ENCODE measurements around the gene MMP21.

MMP21 gene

GRCh38 chr10:125775491-125776106 is at the start of gene MMP21:
MMP21 (minus strand) TSS chr10:125775821; CDS start chr10:125775821, 0 bp downstream.
- H3K27ac ChIP-seq, result no peak within 1 kb of the TSS
- H3K36me3 ChIP-seq (ENCODE audit: insufficient read depth), result no peaks in the 10 kb centered on the region
- no peaks in the 10 kb centered on the region for H4K20me1 ChIP-seq (ENCODE audit: insufficient read depth)
- no peak within 1 kb of the TSS for H3K9ac ChIP-seq
- no peak for TF ChIP-seq CTCF (conservative IDR thresholded peaks at IDR 0.05; ENCODE audit: low read depth, low read length)
- no peaks in the 10 kb centered on the region for H3K27me3 ChIP-seq (ENCODE audit: insufficient read depth, low read depth)
- H3K4me2 ChIP-seq, result no peak within 1 kb of the TSS
- H2AFZ ChIP-seq (ENCODE audit: low read depth), result no peak within 1 kb of the TSS
- H3K4me3 ChIP-seq (IDR thresholded peaks at IDR 0.05; ENCODE audit: insufficient read depth, low read depth, low read length), result no peak within 1 kb of the TSS
- H3K79me2 ChIP-seq (ENCODE audit: insufficient read depth, low read depth), result no peaks in the 10 kb centered on the region
- no peaks in the 10 kb centered on the region for H3K4me1 ChIP-seq (ENCODE audit: low read depth, poor library complexity, severe bottlenecking)

GRCh38 chr10:125824736-125825135 is 49.1 kb upstream of the MMP21 start:
- Histone ChIP-seq H3K27me3 (ENCODE audit: insufficient read depth, low read depth) (no peaks in the 10 kb centered on the region), H3K4me3 (IDR thresholded peaks at IDR 0.05; ENCODE audit: insufficient read depth, low read depth, low read length) (no peak overlapping the region), H3K9ac (peak overlapping the region; percentile 85; the same call in 1 of the 2 replicates), H3K4me1 (ENCODE audit: low read depth, poor library complexity, severe bottlenecking) (peaks cover 27% of the 10 kb centered on the region), H4K20me1 (ENCODE audit: insufficient read depth) (no peaks in the 10 kb centered on the region; the same call in 1 of the 2 replicates), H2AFZ (ENCODE audit: low read depth) (no peak overlapping the region), H3K79me2 (ENCODE audit: insufficient read depth, low read depth) (peaks cover 40% of the 10 kb centered on the region), H3K4me2 (peak overlapping the region; percentile 93), H3K36me3 (ENCODE audit: insufficient read depth) (peaks cover 12% of the 10 kb centered on the region; the same call in 1 of the 2 replicates), H3K27ac (no peak overlapping the region)
- TF ChIP-seq CTCF (conservative IDR thresholded peaks at IDR 0.05; ENCODE audit: low read depth, low read length), result no peak

- Histone ChIP-seq H3K36me3 (ENCODE audit: insufficient read depth) (peaks cover 2% of the 10 kb centered on the region; the same call in 1 of the 2 replicates), H3K27me3 (ENCODE audit: insufficient read depth, low read depth) (no peaks in the 10 kb centered on the region), H3K79me2 (ENCODE audit: insufficient read depth, low read depth) (peaks cover 40% of the 10 kb centered on the region), H3K27ac (peak overlapping the region; percentile 80), H3K4me1 (ENCODE audit: low read depth, poor library complexity, severe bottlenecking) (peaks cover 27% of the 10 kb centered on the region), H3K9ac (peak overlapping the region; percentile 85), H3K4me3 (IDR thresholded peaks at IDR 0.05; ENCODE audit: insufficient read depth, low read depth, low read length) (no peak overlapping the region), H3K4me2 (peak overlapping the region; percentile 93), H4K20me1 (ENCODE audit: insufficient read depth) (no peaks in the 10 kb centered on the region; the same call in 1 of the 2 replicates), H2AFZ (ENCODE audit: low read depth) (peak overlapping the region; percentile 94)
- TF ChIP-seq CTCF (conservative IDR thresholded peaks at IDR 0.05; ENCODE audit: low read depth, low read length), result no peak
Observed at GRCh38 chr10:125823663-125824251, 48.1 kb upstream of the MMP21 start.

- Histone ChIP-seq H3K27ac (peak within 1 kb of the TSS; percentile 80), H3K4me2 (peak within 1 kb of the TSS; percentile 93), H3K4me1 (ENCODE audit: low read depth, poor library complexity, severe bottlenecking) (peaks cover 27% of the 10 kb centered on the region), H3K36me3 (ENCODE audit: insufficient read depth) (no peaks in the 10 kb centered on the region), H3K79me2 (ENCODE audit: insufficient read depth, low read depth) (peaks cover 40% of the 10 kb centered on the region), H3K27me3 (ENCODE audit: insufficient read depth, low read depth) (no peaks in the 10 kb centered on the region), H3K4me3 (IDR thresholded peaks at IDR 0.05; ENCODE audit: insufficient read depth, low read depth, low read length) (no peak within 1 kb of the TSS), H4K20me1 (ENCODE audit: insufficient read depth) (no peaks in the 10 kb centered on the region; the same call in 1 of the 2 replicates), H2AFZ (ENCODE audit: low read depth) (peak within 1 kb of the TSS; percentile 94), H3K9ac (peak within 1 kb of the TSS; percentile 85)
- TF ChIP-seq CTCF (conservative IDR thresholded peaks at IDR 0.05; ENCODE audit: low read depth, low read length), result no peak
Observed at GRCh38 chr10:125822878-125823662, 47.4 kb upstream of the MMP21 start, which contains the start of the genes BCCIP and UROS. BCCIP (plus strand) TSS chr10:125823546; CDS start chr10:125823558, 12 bp downstream. UROS (minus strand) TSS chr10:125823258; CDS start chr10:125816499, 6,759 bp downstream.

Measured in KMS-11 (cell line).